ENCODE measurements around the gene SELENOT. TPM values are rescaled to one million over a fixed set of nuclear protein-coding genes. Genes with fewer than 3 reads are reported as not detected.

SELENOT gene
- total RNA-seq, 1 experiment from 2014 or later, result 73.8 TPM

GRCh38 chr3:150635076-150635475 lies 32.0 kb downstream of the SELENOT start:
- no peak overlapping the region for H2AFZ ChIP-seq (ENCODE audit: low read length)
- no peak overlapping the region for H2BK5ac ChIP-seq (ENCODE audit: insufficient read length, low read length)
- no peak overlapping the region for H2BK20ac ChIP-seq (ENCODE audit: low read depth, low read length, poor library complexity, severe bottlenecking)
- no peak overlapping the region for H3K9ac ChIP-seq (ENCODE audit: extremely low read depth, insufficient read length, low read length)
- H2AK5ac ChIP-seq (ENCODE audit: insufficient read length, low read length), result no peak overlapping the region
- no peak for DNase-seq
- H3K27me3 ChIP-seq (ENCODE audit: insufficient read depth, low read length), result no peaks in the 10 kb centered on the region
- no peaks in the 10 kb centered on the region for H3K27me3 Mint-ChIP-seq (ENCODE audit: low read depth)
- H4K20me1 ChIP-seq (ENCODE audit: control insufficient read depth, insufficient read depth, insufficient read length), result no peaks in the 10 kb centered on the region
- H3K4me3 Mint-ChIP-seq, result no peak overlapping the region
- no peaks in the 10 kb centered on the region for H3K23me2 ChIP-seq (ENCODE audit: insufficient read length, low read depth, low read length, poor library complexity, severe bottlenecking)
- no peak overlapping the region for H3T11ph ChIP-seq (ENCODE audit: low read length)
- no peak overlapping the region for H4K5ac ChIP-seq (ENCODE audit: insufficient read length, low read depth, low read length)
- no peak overlapping the region for H3K4ac ChIP-seq (ENCODE audit: low read depth, low read length)
- no peak overlapping the region for H4K8ac ChIP-seq (replicated peaks; ENCODE audit: insufficient read length, low read depth, low read length)
- H3K9me3 Mint-ChIP-seq, result no peaks in the 10 kb centered on the region
- H3K14ac ChIP-seq (ENCODE audit: insufficient read depth, low read length), result no peak overlapping the region
- no peak overlapping the region for H3K27ac ChIP-seq (ENCODE audit: insufficient read length, low read depth, low read length)
- no CpG with 5 or more reads among the region's 6 CpGs for WGBS (ENCODE audit: extremely low coverage, insufficient read length, low lambda C conversion rate)
- no peaks in the 10 kb centered on the region for H3K79me2 ChIP-seq (ENCODE audit: insufficient read depth, low read length)
- peaks cover 0 to 3% (median 3%) of the 10 kb centered on the region in 3 experiments; a peak in 3 of 7 replicates for H3K36me3 Mint-ChIP-seq (ENCODE audit: insufficient read depth in 1 of 3, low read depth in 3 of 3)
- H3K4me1 ChIP-seq (ENCODE audit: insufficient read depth, low read length), result no peaks in the 10 kb centered on the region; the same call in 1 of the 2 replicates
- H3K23ac ChIP-seq (ENCODE audit: insufficient read length, low read depth, low read length), result no peak overlapping the region
- no peak overlapping the region for H3K56ac ChIP-seq (ENCODE audit: insufficient read length, low read depth, low read length)
- no peak overlapping the region for H3K4me2 ChIP-seq (ENCODE audit: insufficient read depth, insufficient read length, low read length)
- no peak overlapping the region for H2BK120ac ChIP-seq (ENCODE audit: low read depth, low read length, poor library complexity, severe bottlenecking)
- no peaks in the 10 kb centered on the region for H3K79me1 ChIP-seq (ENCODE audit: insufficient read depth, low read depth, low read length, poor library complexity, severe bottlenecking)
- no peak overlapping the region for H4K91ac ChIP-seq (ENCODE audit: insufficient read length, low read depth, low read length)
- no peak overlapping the region for H3K18ac ChIP-seq (ENCODE audit: insufficient read length, low read depth, low read length)
- peak overlapping the region in 1 of 3 experiments; percentile 15; a peak in 1 of 7 replicates for H3K27ac Mint-ChIP-seq
- no peak overlapping the region for H2BK12ac ChIP-seq (ENCODE audit: insufficient read length, low read depth, low read length)
- peaks cover 13 to 14% of the 10 kb centered on the region in 2 experiments for H3K4me1 Mint-ChIP-seq
- TF ChIP-seq CTCF (conservative IDR thresholded peaks at IDR 0.05), result no peak
- no peaks in the 10 kb centered on the region for H3K9me3 ChIP-seq (ENCODE audit: control insufficient read depth, low read depth, low read length)
- no peak overlapping the region for H2BK15ac ChIP-seq (ENCODE audit: low read depth, low read length)

All from H9 (cell line).